H1 (cell line): ENCODE measurements around the gene PTGDS. TPM values are rescaled to one million over a fixed set of nuclear protein-coding genes. Genes with fewer than 3 reads are reported as not detected.
A peak's percentile ranks its signal among the peaks of the same experiment; 100 is the strongest.

Source experiments
- CTCF ChIA-PET: fragments of 300-600 bp; sonication (Branson Sonifier 250); formaldehyde crosslinking; loops from one replicate; lab custom pipeline; 2021; ENCODE audit not compliant: partially characterized antibody; lab: Charles Lee
- POLR2A ChIA-PET: fragments of 300-600 bp; sonication (Branson Sonifier 250); formaldehyde crosslinking; loops from one replicate; lab custom pipeline; 2021; ENCODE audit warnings: inconsistent platforms; ENCODE audit not compliant: partially characterized antibody; lab: Charles Lee
- DNase-seq, 2 experiments: peaks; one replicate each; pipeline versions ENCODE4 v3.0.0 to v3.0.0-alpha.2; 2010 to 2022; ENCODE audit warnings: low spot score in 2 of 2, low read depth in 1 of 2, mixed read lengths in 1 of 2
- FAIRE-seq: peaks from 2 replicates; lab custom pipeline; 2011; peaks lifted over from hg19 to GRCh38; lab: Jason Lieb, UNC
- H2AFZ ChIP-seq: 2 replicates; pipeline ENCODE4 v1.8.1; 2012; ENCODE audit warnings: low read length, inconsistent platforms
- H2AK5ac ChIP-seq: 2 replicates; pipeline ENCODE4 v1.6.1; 2013; ENCODE audit warnings: low read depth, low read length
- H2BK120ac ChIP-seq: replicated peaks from 2 replicates; pipeline ENCODE3; 2013; ENCODE audit warnings: low read depth, low read length, inconsistent platforms
- H2BK12ac ChIP-seq: 2 replicates; pipeline ENCODE4 v1.6.1; 2013; ENCODE audit warnings: low read depth, low read length
- H2BK15ac ChIP-seq: 2 replicates; pipeline ENCODE4 v1.6.1; 2013; ENCODE audit warnings: low read length
- H2BK20ac ChIP-seq: 2 replicates; pipeline ENCODE4 v1.6.1; 2013; ENCODE audit warnings: low read length
- H2BK5ac ChIP-seq: 2 replicates; pipeline ENCODE4 v1.6.1; 2013; ENCODE audit warnings: low read depth, low read length
- H3K14ac ChIP-seq: 2 replicates; pipeline ENCODE4 v1.6.1; 2013; ENCODE audit warnings: inconsistent platforms; ENCODE audit not compliant: insufficient read length
- H3K18ac ChIP-seq: 2 replicates; pipeline ENCODE4 v1.6.1; 2013; ENCODE audit warnings: low read length; ENCODE audit errors: extremely low read depth
- H3K23ac ChIP-seq: 2 replicates; pipeline ENCODE4 v1.6.1; 2013; ENCODE audit warnings: inconsistent platforms; ENCODE audit not compliant: insufficient read length
- H3K23me2 ChIP-seq: 2 replicates; pipeline ENCODE4 v1.6.1; 2013; ENCODE audit warnings: low read depth, low read length
- H3K27ac ChIP-seq: 2 replicates; pipeline ENCODE4 v1.6.1; 2011; ENCODE audit warnings: low read depth, low read length, inconsistent platforms
- H3K27me3 ChIP-seq, 4 experiments: replicated peaks in 1 of 4; 1 replicate in 1 of 4; 2 replicates in 3 of 4; pipeline versions ENCODE4 v1.6.1 to v1.8.1; 2011 to 2013; ENCODE audit warnings: low read length in 3 of 4, mild to moderate bottlenecking in 3 of 4, inconsistent platforms in 2 of 4, mixed read lengths in 2 of 4, moderate library complexity in 1 of 4; ENCODE audit not compliant: control insufficient read depth in 3 of 4, insufficient read depth in 3 of 4; ENCODE audit errors: extremely low read depth in 1 of 4
- H3K36me3 ChIP-seq, 4 experiments: 2 replicates each; pipeline versions ENCODE4 v1.6.1 to v1.8.1; 2011 to 2013; ENCODE audit warnings: mild to moderate bottlenecking in 4 of 4, low read length in 3 of 4, moderate library complexity in 2 of 4, control low read depth in 1 of 4, inconsistent platforms in 1 of 4; ENCODE audit not compliant: insufficient read depth in 4 of 4, control insufficient read depth in 2 of 4
- H3K4ac ChIP-seq: replicated peaks from 2 replicates; pipeline ENCODE3; 2013; ENCODE audit warnings: low read length, low read depth, mixed read lengths, inconsistent platforms; ENCODE audit not compliant: insufficient read length
- H3K4me1 ChIP-seq, 4 experiments: replicated peaks in 1 of 4; 1 replicate in 1 of 4; 2 replicates in 3 of 4; pipeline versions ENCODE4 v1.6.1 to v1.8.1; 2011 to 2013; ENCODE audit warnings: low read length in 3 of 4, inconsistent platforms in 2 of 4, mixed read lengths in 1 of 4; ENCODE audit not compliant: insufficient read depth in 4 of 4, control insufficient read depth in 3 of 4
- H3K4me2 ChIP-seq, 2 experiments: 2 replicates each; pipeline versions ENCODE4 v1.6.1 to v1.8.1; 2011 to 2013; ENCODE audit warnings: low read depth in 2 of 2, low read length in 2 of 2, control low read depth in 1 of 2, inconsistent platforms in 1 of 2, mild to moderate bottlenecking in 1 of 2; ENCODE audit not compliant: insufficient read depth in 1 of 2
- H3K4me3 ChIP-seq, 4 experiments: fragments of 200-600, 300-600 bp in 1 of 4; sonication (generic), shearing (Covaris generic), sonication (Bioruptor Twin) in 1 of 4; 2 replicates each; pipeline versions ENCODE4 v1.5.1 to v1.8.1; 2011 to 2016; ENCODE audit warnings: low read length in 4 of 4, low read depth in 3 of 4, control low read depth in 2 of 4, inconsistent platforms in 2 of 4, mild to moderate bottlenecking in 2 of 4, mixed read lengths in 1 of 4, moderate library complexity in 1 of 4; ENCODE audit not compliant: insufficient read depth in 2 of 4; ENCODE audit errors: extremely low read depth in 1 of 4
- H3K56ac ChIP-seq: replicated peaks from 2 replicates; pipeline ENCODE3; 2013; ENCODE audit warnings: low read depth, mild to moderate bottlenecking, mixed read lengths, low read length, inconsistent platforms; ENCODE audit not compliant: insufficient read length
- H3K79me1 ChIP-seq: 2 replicates; pipeline ENCODE4 v1.6.1; 2013; ENCODE audit warnings: low read depth, low read length, control low read depth
- H3K79me2 ChIP-seq, 2 experiments: 2 replicates each; pipeline versions ENCODE4 v1.6.1 to v1.8.1; 2012 to 2013; ENCODE audit warnings: low read length in 2 of 2, mild to moderate bottlenecking in 2 of 2, inconsistent platforms in 1 of 2; ENCODE audit not compliant: insufficient read depth in 2 of 2, control insufficient read depth in 1 of 2
- H3K9ac ChIP-seq, 4 experiments: replicated peaks in 1 of 4; 1 replicate in 1 of 4; 2 replicates in 3 of 4; pipeline versions ENCODE4 v1.6.1 to v1.8.1; 2011 to 2013; ENCODE audit warnings: low read depth in 3 of 4, low read length in 3 of 4, control low read depth in 2 of 4, mild to moderate bottlenecking in 2 of 4, moderate library complexity in 2 of 4, inconsistent platforms in 1 of 4; ENCODE audit errors: extremely low read depth in 1 of 4
- H3K9me3 ChIP-seq, 2 experiments: 2 replicates each; pipeline versions ENCODE4 v1.6.1 to v1.8.1; 2012 to 2013; ENCODE audit warnings: mild to moderate bottlenecking in 2 of 2, moderate library complexity in 2 of 2, control low read depth in 1 of 2, inconsistent platforms in 1 of 2, low read depth in 1 of 2, low read length in 1 of 2, mixed read lengths in 1 of 2; ENCODE audit not compliant: insufficient read depth in 2 of 2
- H4K20me1 ChIP-seq, 2 experiments: replicated peaks in 1 of 2; 2 replicates each; pipeline versions ENCODE3 to v1.8.1; 2011 to 2013; ENCODE audit warnings: inconsistent platforms in 2 of 2, low read length in 2 of 2, mild to moderate bottlenecking in 1 of 2; ENCODE audit not compliant: insufficient read depth in 2 of 2, control insufficient read depth in 1 of 2
- H4K5ac ChIP-seq: 2 replicates; pipeline ENCODE4 v1.6.1; 2013; ENCODE audit warnings: low read length, low read depth, mixed read lengths, inconsistent platforms; ENCODE audit not compliant: insufficient read length
- H4K8ac ChIP-seq: 2 replicates; pipeline ENCODE4 v1.8.0; 2013; ENCODE audit warnings: mild to moderate bottlenecking, moderate library complexity, low read length, inconsistent platforms; ENCODE audit not compliant: insufficient read depth; ENCODE audit errors: extremely low read depth
- H4K91ac ChIP-seq: replicated peaks from 2 replicates; pipeline ENCODE3; 2013; ENCODE audit warnings: low read length, mixed read lengths, inconsistent platforms; ENCODE audit not compliant: insufficient read length
- ATF2 ChIP-seq: IDR thresholded peaks from 2 replicates; pipeline ENCODE4 v1.6.1; 2012; ENCODE audit warnings: low read length, inconsistent platforms
- ATF3 ChIP-seq: IDR thresholded peaks from 2 replicates; pipeline ENCODE4 v1.6.1; 2011; ENCODE audit warnings: low read depth, mild to moderate bottlenecking, low read length; ENCODE audit not compliant: insufficient read depth
- CBX5 ChIP-seq: fragments of 300-800, 300-1000 bp; sonication (generic); IDR thresholded peaks from 2 replicates; pipeline ENCODE4 v1.7.1; 2016; ENCODE audit warnings: antibody characterized with exemption, low read length, low read depth
- CBX8 ChIP-seq: fragments of 300-800, 300-1000 bp; sonication (generic); IDR thresholded peaks from 2 replicates; pipeline ENCODE4 v1.7.1; 2016; ENCODE audit warnings: low read depth, low read length, borderline replicate concordance
- E2F6 ChIP-seq: IDR thresholded peaks from 2 replicates; pipeline ENCODE4 v1.6.1; 2012; ENCODE audit warnings: inconsistent platforms
- EP300 ChIP-seq, 2 experiments: IDR thresholded peaks; 1 replicate in 1 of 2; 2 replicates in 1 of 2; pipeline ENCODE4 v1.6.1; 2011 to 2012; ENCODE audit warnings: low read depth in 2 of 2, low read length in 2 of 2, mild to moderate bottlenecking in 2 of 2, borderline replicate concordance in 1 of 2, inconsistent platforms in 1 of 2, moderate library complexity in 1 of 2
- FOSL1 ChIP-seq: IDR thresholded peaks from 2 replicates; pipeline ENCODE4 v1.6.1; 2011; ENCODE audit warnings: mild to moderate bottlenecking, low read depth, low read length, moderate library complexity; ENCODE audit not compliant: insufficient read depth
- KDM5A ChIP-seq: fragments of 200-600 bp; IDR thresholded peaks from 2 replicates; pipeline ENCODE4 v1.7.1; 2012; ENCODE audit warnings: mild to moderate bottlenecking, low read length, inconsistent platforms, mixed read lengths
- TAF1 ChIP-seq: IDR thresholded peaks from 2 replicates; pipeline ENCODE4 v1.6.1; 2011; ENCODE audit warnings: mild to moderate bottlenecking, low read depth, low read length
- TAF7 ChIP-seq: optimal IDR thresholded peaks from 2 replicates; pipeline ENCODE3; 2011; ENCODE audit warnings: low read depth, mild to moderate bottlenecking, inconsistent platforms, low read length, moderate library complexity, borderline replicate concordance
- WGBS, 2 experiments: shearing (Covaris generic) in 1 of 2; methylation state at CpG; one replicate each; pipeline versions ENCODE4 v1.1.6 to v1.1.7; 2013 to 2015; ENCODE audit warnings: low lambda C conversion rate in 2 of 2, mixed read lengths in 2 of 2, inconsistent platforms in 1 of 2, low coverage in 1 of 2, missing lambda C conversion rate in 1 of 2; ENCODE audit not compliant: insufficient replicate concordance in 2 of 2, insufficient coverage in 1 of 2, insufficient read length in 1 of 2; ENCODE audit errors: extremely low coverage in 1 of 2, missing lambda C conversion rate in 1 of 2; 5-methylcytosine and 5-hydroxymethylcytosine counted together
- polyA plus RNA-seq, 7 experiments: library from polyadenylated mRNA; depleted of rRNA in 3 of 7; stranded (reverse) in 5 of 7; unstranded in 2 of 7; fragments of >200 nt in 5 of 7; fragments of 200-250 nt in 2 of 7; gene quantifications; 1 replicate in 5 of 7; 2 replicates in 1 of 7; 4 replicates in 1 of 7; pipeline versions ENCODE4 v1.2.1 to v1.2.3, GENCODE V29; 2011 to 2013; ENCODE audit warnings: missing spikeins in 2 of 7, mixed read lengths in 2 of 7
- total RNA-seq: library from RNA; stranded (reverse); fragmentation: NEBNext Ultra II Directional; extraction: Animal tissue kit (Norgen Biotek cat#: 25700); gene quantifications from 2 replicates; pipeline ENCODE4 v1.2.1, GENCODE V29; 2021

The PTGDS gene
- total and polyA plus RNA-seq, 2 of the 8 experiments (the other 6 are each of a cell fraction or from before 2014, with no cell fraction given), result 1.7 to 2.3 TPM

- Histone ChIP-seq H3K23me2 (peaks cover 15% of the 10 kb centered on the region; the same call in 1 of the 2 replicates), H2AFZ (no peak overlapping the region), H2AK5ac (no peak overlapping the region), H3K79me2 (no peaks in the 10 kb centered on the region), H2BK120ac (no peak overlapping the region), H3K9me3 (no peaks in the 10 kb centered on the region), H2BK5ac (no peak overlapping the region; the same call in none of the 2 replicates), H3K4me2 (no peak overlapping the region), H3K4me3 (no peak overlapping the region), H3K79me1 (no peaks in the 10 kb centered on the region), H4K91ac (no peak overlapping the region), H3K27me3 (no peaks in the 10 kb centered on the region), H3K18ac (no peak overlapping the region; the same call in 1 of the 2 replicates), H3K56ac (no peak overlapping the region), H4K20me1 (peaks cover 0 to 6% of the 10 kb centered on the region in 2 experiments), H3K14ac (no peak overlapping the region), H2BK12ac (no peak overlapping the region), H3K36me3 (no peaks in the 10 kb centered on the region), H3K4ac (no peak overlapping the region), H3K9ac (no peak overlapping the region), H4K8ac (peak overlapping the region; percentile 25; the same call in 1 of the 2 replicates), H4K5ac (no peak overlapping the region), H3K23ac (no peak overlapping the region), H2BK15ac (no peak overlapping the region; the same call in 1 of the 2 replicates), H2BK20ac (no peak overlapping the region), H3K27ac (no peak overlapping the region), H3K4me1 (peaks cover 0 to 9% (median 6%) of the 10 kb centered on the region in 4 experiments; a peak in 5 of 7 replicates)
- 66% methylated on average over 3 of the region's 19 CpGs; no CpG with 5 or more reads in 1 of the 2 experiments for WGBS, 2 experiments
- no peak for DNase-seq
- CTCF ChIA-PET, result interaction anchor here (0.8 to 5.2 kb wide), 5 partner anchors 8 to 165 kb away, joined by 3 to 21 read pairs (median 3); partner anchors contain the start of gene C8G
- no peak for FAIRE-seq
- POLR2A ChIA-PET, result no interaction called here
- TF ChIP-seq ATF2, result no peak
- no peak for TF ChIP-seq E2F6
- no peak for TF ChIP-seq CBX5
- no peak for TF ChIP-seq TAF7
- no peak for TF ChIP-seq ATF3
- TF ChIP-seq KDM5A, result no peak
- TF ChIP-seq TAF1, result no peak
- no peak for TF ChIP-seq EP300 (IDR thresholded peaks at IDR 0.05; ENCODE audit: borderline replicate concordance in 1 of 2, low read depth in 2 of 2, low read length in 2 of 2)
- no peak for TF ChIP-seq FOSL1
- no peak for TF ChIP-seq CBX8
These were observed 23.5 kb upstream of the PTGDS start for GRCh38 chr9:136953771-136954269.
